NB4 (cell line): Measurements from ENCODE around the gene N4BP2L2.

Experiments
- POLR2A ChIP-seq: IDR thresholded peaks from 2 replicates; pipeline ENCODE4 v1.6.1; 2011; ENCODE audit warnings: mild to moderate bottlenecking; ENCODE audit not compliant: insufficient read length; ENCODE audit errors: extremely low read depth
- TF ChIP-seq, protein P1 (sequence below): IDR thresholded peaks from one replicate; pipeline ENCODE4 v1.5.1; 2012; ENCODE audit warnings: low read depth, low read length

DNA sequence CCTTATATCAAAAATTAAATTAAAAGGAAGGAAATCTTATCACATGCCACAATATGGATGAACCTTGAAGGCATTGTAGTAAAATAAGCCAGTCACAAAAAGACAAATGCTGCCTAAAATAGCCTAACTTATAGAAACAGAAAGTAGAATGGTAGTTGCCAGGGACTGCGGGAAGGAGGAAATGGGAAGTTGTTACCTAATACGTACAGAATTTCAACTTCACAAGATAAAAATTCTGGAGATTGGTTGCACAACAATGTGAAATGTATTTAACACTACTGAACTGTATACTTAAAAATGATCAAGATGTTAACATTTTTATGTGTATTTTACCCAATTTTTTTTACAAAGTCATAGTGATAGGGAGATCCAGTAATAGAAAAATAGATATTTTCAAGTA, 10.2 kb upstream of the N4BP2L2 start:
- TF ChIP-seq, protein P1, sequence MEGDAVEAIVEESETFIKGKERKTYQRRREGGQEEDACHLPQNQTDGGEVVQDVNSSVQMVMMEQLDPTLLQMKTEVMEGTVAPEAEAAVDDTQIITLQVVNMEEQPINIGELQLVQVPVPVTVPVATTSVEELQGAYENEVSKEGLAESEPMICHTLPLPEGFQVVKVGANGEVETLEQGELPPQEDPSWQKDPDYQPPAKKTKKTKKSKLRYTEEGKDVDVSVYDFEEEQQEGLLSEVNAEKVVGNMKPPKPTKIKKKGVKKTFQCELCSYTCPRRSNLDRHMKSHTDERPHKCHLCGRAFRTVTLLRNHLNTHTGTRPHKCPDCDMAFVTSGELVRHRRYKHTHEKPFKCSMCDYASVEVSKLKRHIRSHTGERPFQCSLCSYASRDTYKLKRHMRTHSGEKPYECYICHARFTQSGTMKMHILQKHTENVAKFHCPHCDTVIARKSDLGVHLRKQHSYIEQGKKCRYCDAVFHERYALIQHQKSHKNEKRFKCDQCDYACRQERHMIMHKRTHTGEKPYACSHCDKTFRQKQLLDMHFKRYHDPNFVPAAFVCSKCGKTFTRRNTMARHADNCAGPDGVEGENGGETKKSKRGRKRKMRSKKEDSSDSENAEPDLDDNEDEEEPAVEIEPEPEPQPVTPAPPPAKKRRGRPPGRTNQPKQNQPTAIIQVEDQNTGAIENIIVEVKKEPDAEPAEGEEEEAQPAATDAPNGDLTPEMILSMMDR: no peak
- TF ChIP-seq POLR2A: no peak
